A549 (cell line): Measurements from ENCODE around the gene OR4D1.

Experiments
- CEBPB ChIP-seq, 2 experiments: fragments of >200 bp in 1 of 2; sonication (Bioruptor Twin) in 1 of 2; formaldehyde crosslinking in 1 of 2; IDR thresholded peaks; 2 replicates each; pipeline ENCODE4 v1.6.1; 2012 to 2016
- CTCF ChIP-seq: fragments of >200 bp; sonication (Bioruptor Twin); formaldehyde crosslinking; IDR thresholded peaks from 3 replicates; pipeline ENCODE4 v1.5.1; 2016
- E2F6 ChIP-seq: IDR thresholded peaks from 2 replicates; pipeline ENCODE4 v1.6.1; 2012; ENCODE audit warnings: low read depth, borderline replicate concordance
- EP300 ChIP-seq, 2 experiments: fragments of >200 bp; sonication (Bioruptor Twin); formaldehyde crosslinking; IDR thresholded peaks; 2 replicates in 1 of 2; 3 replicates in 1 of 2; pipeline ENCODE4 v1.6.1; 2016 to 2017
- POLR2A ChIP-seq: IDR thresholded peaks from 2 replicates; pipeline ENCODE4 v1.6.1; 2012; ENCODE audit warnings: mild to moderate bottlenecking, low read length
- RFX5 ChIP-seq: fragments of 450-650 bp; IDR thresholded peaks from 2 replicates; pipeline ENCODE4 v1.7.1; 2014; ENCODE audit warnings: antibody characterized with exemption, mild to moderate bottlenecking, moderate library complexity
- SMC3 ChIP-seq: fragments of >200 bp; sonication (Bioruptor Twin); formaldehyde crosslinking; IDR thresholded peaks from 3 replicates; pipeline ENCODE4 v1.6.1; 2018; ENCODE audit warnings: inconsistent platforms

GRCh38 chr17:58156839-58157803 is 8.9 kb downstream of the OR4D1 start:
- TF ChIP-seq EP300 (IDR thresholded peaks at IDR 0.05) (no peak), CTCF (no peak; the same call in 2 of the 3 replicates), SMC3 (no peak), POLR2A (0 out of 2 replicates have a peak, but pooled peaks have one; percentile 24), RFX5 (no peak), CEBPB (IDR thresholded peaks at IDR 0.05) (no peak), E2F6 (peak; percentile 73)
